Loucy (cell line): ENCODE measurements around the gene PALLD.

Source experiments
- H2AFZ ChIP-seq: fragments of 200-600 bp; sonication (generic); 2 replicates; pipeline ENCODE4 v1.6.0; 2016; ENCODE audit warnings: antibody characterized with exemption, mild to moderate bottlenecking, low read length, moderate library complexity
- H3F3A ChIP-seq: fragments of 200-600 bp; 2 replicates; pipeline ENCODE4 v1.6.0; 2016; ENCODE audit warnings: antibody characterized with exemption, low read depth, mild to moderate bottlenecking
- H3K27me3 ChIP-seq: fragments of 200-600 bp; sonication (generic); 2 replicates; pipeline ENCODE4 v1.6.1; 2014; ENCODE audit warnings: low read length, mild to moderate bottlenecking; ENCODE audit not compliant: insufficient read depth, poor library complexity, severe bottlenecking
- H3K36me3 ChIP-seq: fragments of 200-600 bp; sonication (generic); 2 replicates; pipeline ENCODE4 v1.6.1; 2016; ENCODE audit warnings: low read length; ENCODE audit not compliant: insufficient read depth
- H3K4me1 ChIP-seq: fragments of 200-600 bp; sonication (generic); 2 replicates; pipeline ENCODE4 v1.5.1; 2014; ENCODE audit warnings: low read length, mild to moderate bottlenecking; ENCODE audit not compliant: insufficient read depth, poor library complexity, severe bottlenecking
- H3K4me2 ChIP-seq: fragments of 200-600 bp; sonication (generic); 2 replicates; pipeline ENCODE4 v1.6.0; 2014; ENCODE audit warnings: antibody characterized with exemption, low read length, low read depth, mild to moderate bottlenecking; ENCODE audit not compliant: poor library complexity, severe bottlenecking
- H3K4me3 ChIP-seq: fragments of 200-600 bp; sonication (generic); 2 replicates; pipeline ENCODE4 v1.5.1; 2014; ENCODE audit warnings: low read length, mild to moderate bottlenecking, mixed read lengths; ENCODE audit not compliant: poor library complexity, severe bottlenecking
- H3K79me2 ChIP-seq: fragments of 200-600 bp; sonication (generic); 2 replicates; pipeline ENCODE4 v1.6.1; 2014; ENCODE audit warnings: low read length; ENCODE audit not compliant: insufficient read depth
- H3K9ac ChIP-seq: fragments of 200-600 bp; sonication (generic); 2 replicates; pipeline ENCODE4 v1.6.0; 2014; ENCODE audit warnings: mild to moderate bottlenecking, low read depth, low read length, moderate library complexity; ENCODE audit not compliant: poor library complexity, severe bottlenecking
- H3K9me2 ChIP-seq: fragments of 200-600 bp; sonication (generic); replicated peaks from 2 replicates; pipeline ENCODE4 v1.6.1; 2016; ENCODE audit warnings: low read depth, low read length, mixed read lengths
- H3K9me3 ChIP-seq: fragments of 200-600 bp; sonication (generic); 2 replicates; pipeline ENCODE4 v1.6.1; 2014; ENCODE audit warnings: mild to moderate bottlenecking, antibody characterized with exemption, low read length, low read depth; ENCODE audit not compliant: insufficient read depth
- H4K20me1 ChIP-seq: fragments of 200-600 bp; sonication (generic); 2 replicates; pipeline ENCODE4 v1.6.0; 2014; ENCODE audit warnings: antibody characterized with exemption, low read length, mild to moderate bottlenecking; ENCODE audit not compliant: insufficient read depth, poor library complexity, severe bottlenecking
- EZH2phosphoT487 ChIP-seq: fragments of 200-600 bp; IDR thresholded peaks from 2 replicates; pipeline ENCODE4 v1.6.1; 2018; ENCODE audit warnings: antibody characterized with exemption, mild to moderate bottlenecking, moderate library complexity, borderline replicate concordance
- TF ChIP-seq, protein P1 (sequence below): fragments of 200-600 bp; sonication (generic); conservative IDR thresholded peaks from 2 replicates; pipeline ENCODE4 v1.5.1; 2014; ENCODE audit warnings: mild to moderate bottlenecking, antibody characterized with exemption, low read length

The PALLD gene

DNA sequence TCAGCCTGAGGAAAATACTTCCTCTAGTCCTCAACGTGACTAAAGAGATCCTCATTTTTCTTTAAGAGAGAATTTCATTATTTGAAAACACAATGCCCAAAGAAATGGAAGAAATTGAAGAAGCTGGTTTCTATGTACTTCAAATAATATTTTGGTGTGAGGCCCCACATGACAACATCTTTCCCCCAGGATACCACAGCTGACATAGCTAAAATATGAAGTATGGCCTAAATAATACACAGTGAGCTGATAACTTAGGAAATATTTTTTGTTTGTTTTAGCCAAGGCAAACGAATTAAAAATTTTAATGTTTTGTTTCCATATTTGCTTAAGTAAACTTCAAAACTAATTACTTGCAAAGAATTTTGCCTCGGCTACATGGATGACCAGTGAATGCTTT lies 364.0 kb downstream of the PALLD start:
- H3K9me2 ChIP-seq = no peaks in the 10 kb centered on the region
- H3K9me3 ChIP-seq = no peaks in the 10 kb centered on the region
- peaks cover 5% of the 10 kb centered on the region; the same call in 1 of the 2 replicates for H3F3A ChIP-seq
- 0 out of 2 replicates have a peak, but pooled peaks cover 10% of the 10 kb centered on the region for H3K79me2 ChIP-seq
- H3K4me1 ChIP-seq = peaks cover 38% of the 10 kb centered on the region
- no peak overlapping the region for H3K9ac ChIP-seq
- no peaks in the 10 kb centered on the region for H3K27me3 ChIP-seq
- H3K4me3 ChIP-seq = no peak overlapping the region
- no peaks in the 10 kb centered on the region for H4K20me1 ChIP-seq
- H3K36me3 ChIP-seq = no peaks in the 10 kb centered on the region; the same call in 1 of the 2 replicates
- TF ChIP-seq, protein P1, sequence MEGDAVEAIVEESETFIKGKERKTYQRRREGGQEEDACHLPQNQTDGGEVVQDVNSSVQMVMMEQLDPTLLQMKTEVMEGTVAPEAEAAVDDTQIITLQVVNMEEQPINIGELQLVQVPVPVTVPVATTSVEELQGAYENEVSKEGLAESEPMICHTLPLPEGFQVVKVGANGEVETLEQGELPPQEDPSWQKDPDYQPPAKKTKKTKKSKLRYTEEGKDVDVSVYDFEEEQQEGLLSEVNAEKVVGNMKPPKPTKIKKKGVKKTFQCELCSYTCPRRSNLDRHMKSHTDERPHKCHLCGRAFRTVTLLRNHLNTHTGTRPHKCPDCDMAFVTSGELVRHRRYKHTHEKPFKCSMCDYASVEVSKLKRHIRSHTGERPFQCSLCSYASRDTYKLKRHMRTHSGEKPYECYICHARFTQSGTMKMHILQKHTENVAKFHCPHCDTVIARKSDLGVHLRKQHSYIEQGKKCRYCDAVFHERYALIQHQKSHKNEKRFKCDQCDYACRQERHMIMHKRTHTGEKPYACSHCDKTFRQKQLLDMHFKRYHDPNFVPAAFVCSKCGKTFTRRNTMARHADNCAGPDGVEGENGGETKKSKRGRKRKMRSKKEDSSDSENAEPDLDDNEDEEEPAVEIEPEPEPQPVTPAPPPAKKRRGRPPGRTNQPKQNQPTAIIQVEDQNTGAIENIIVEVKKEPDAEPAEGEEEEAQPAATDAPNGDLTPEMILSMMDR = no peak
- no peak for TF ChIP-seq EZH2phosphoT487
- no peak overlapping the region for H3K4me2 ChIP-seq
- H2AFZ ChIP-seq = no peak overlapping the region

DNA sequence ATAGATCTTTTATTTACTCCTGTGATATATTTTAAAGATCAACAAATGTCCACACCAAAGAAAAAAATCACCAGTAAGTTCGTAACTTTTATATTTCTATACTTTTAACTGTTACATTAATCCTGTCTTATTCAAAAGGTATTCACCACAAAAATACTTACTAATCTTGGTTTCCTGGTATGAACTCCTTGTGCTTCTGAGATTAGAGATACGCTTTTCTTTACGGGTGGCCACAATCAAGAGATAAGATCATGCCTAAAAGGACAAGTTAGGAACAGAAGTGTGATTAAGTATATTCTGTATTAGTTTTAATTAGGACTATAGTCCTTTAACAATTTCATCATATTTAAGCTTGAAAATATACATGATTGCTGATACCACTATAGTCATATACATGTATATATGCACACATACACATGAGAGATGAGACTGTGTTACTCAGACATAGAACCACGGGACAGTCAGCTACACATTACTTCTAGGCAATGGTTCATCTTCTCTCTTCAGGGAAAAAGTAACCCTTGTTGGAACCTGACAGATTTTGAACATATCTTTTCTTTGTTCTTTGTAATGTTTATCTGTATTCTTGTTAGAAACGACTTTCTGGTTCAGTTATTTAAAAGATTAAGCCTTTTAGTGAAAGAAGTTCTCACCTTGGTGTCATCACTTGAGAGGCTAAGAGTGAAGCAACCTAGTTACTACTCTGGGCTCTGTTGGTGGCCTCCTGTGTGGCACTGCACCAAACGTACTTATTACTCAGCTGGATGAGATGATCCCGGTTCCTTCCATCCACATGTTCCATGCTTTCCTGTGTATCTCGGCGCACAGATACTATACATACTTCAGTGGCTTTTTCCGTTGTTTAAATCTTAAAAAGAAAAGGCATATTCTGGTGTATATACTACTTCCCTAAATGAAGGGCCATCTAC lies 367.1 kb downstream of the PALLD start:
- peaks cover 14% of the 10 kb centered on the region for H3K4me1 ChIP-seq
- H4K20me1 ChIP-seq = no peaks in the 10 kb centered on the region
- H3K27me3 ChIP-seq = no peaks in the 10 kb centered on the region
- TF ChIP-seq EZH2phosphoT487 = no peak
- TF ChIP-seq, protein P1 = no peak
- H3K4me2 ChIP-seq = no peak overlapping the region
- no peaks in the 10 kb centered on the region for H3K9me2 ChIP-seq
- no peaks in the 10 kb centered on the region; the same call in 1 of the 2 replicates for H3K36me3 ChIP-seq
- H3F3A ChIP-seq = peaks cover 3% of the 10 kb centered on the region; the same call in 1 of the 2 replicates
- no peak overlapping the region for H2AFZ ChIP-seq
- H3K9me3 ChIP-seq = no peaks in the 10 kb centered on the region
- H3K4me3 ChIP-seq = no peak overlapping the region
- H3K9ac ChIP-seq = no peak overlapping the region
- H3K79me2 ChIP-seq = 0 out of 2 replicates have a peak, but pooled peaks cover 10% of the 10 kb centered on the region

DNA sequence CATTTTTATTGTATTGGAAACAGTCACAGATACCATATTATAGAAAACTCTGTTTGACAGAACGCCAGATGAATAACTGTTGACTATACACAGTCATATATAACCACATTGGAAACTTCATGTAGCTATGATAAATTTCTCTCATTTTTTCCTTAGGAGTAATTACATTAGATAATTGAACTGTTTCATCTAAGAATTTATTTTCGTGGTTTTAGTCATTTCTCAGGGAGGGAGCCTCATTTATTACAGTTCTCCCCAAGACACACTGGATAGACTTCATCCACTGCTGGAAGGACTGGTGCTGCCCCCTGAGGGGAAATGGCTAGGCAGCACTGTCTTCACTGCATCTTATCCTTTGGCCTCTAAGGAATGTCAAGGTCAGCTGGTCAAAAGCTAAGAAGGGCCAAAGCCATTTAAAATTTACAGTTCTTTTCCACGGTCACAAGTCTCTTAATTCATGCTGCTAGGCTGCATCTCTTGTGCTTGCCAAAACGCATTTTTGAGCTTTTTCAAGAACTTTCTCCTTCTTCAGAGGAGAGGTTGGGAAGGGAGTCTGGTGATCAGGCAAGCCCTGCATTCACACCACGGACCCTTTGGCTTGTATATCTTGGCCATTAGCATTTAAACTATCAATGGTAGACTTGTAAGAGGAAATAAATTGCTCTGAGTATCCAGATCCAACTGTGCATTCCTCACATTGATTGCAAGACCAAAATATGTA lies 368.1 kb downstream of the PALLD start:
- Histone ChIP-seq H3K4me3 (no peak overlapping the region), H3K9ac (no peak overlapping the region), H3K36me3 (no peaks in the 10 kb centered on the region; the same call in 1 of the 2 replicates), H3K4me2 (no peak overlapping the region), H3K27me3 (no peaks in the 10 kb centered on the region), H3K79me2 (0 out of 2 replicates have a peak, but pooled peaks cover 4% of the 10 kb centered on the region), H3F3A (peaks cover 3% of the 10 kb centered on the region; the same call in 1 of the 2 replicates), H2AFZ (no peak overlapping the region), H3K9me3 (no peaks in the 10 kb centered on the region), H3K4me1 (peaks cover 9% of the 10 kb centered on the region), H3K9me2 (no peaks in the 10 kb centered on the region), H4K20me1 (no peaks in the 10 kb centered on the region)
- TF ChIP-seq, protein P1 = peak; percentile 51
- no peak for TF ChIP-seq EZH2phosphoT487
